C1 segment of cervical spinal cord (tissue), 14 donors: ENCODE measurements around the gene CCSAP.
"Not testable (repeated sequence)": the region's sequence is repeated elsewhere in the genome, so short reads cannot be mapped to it uniquely, and the experiment has no call there.

Experiments used
- DNase-seq, 14 donors: peaks; one replicate each; lab custom pipeline; 2025; lab: John Stamatoyannopoulos, UW

Gene CCSAP

GRCh38 chr1:229325853-229326487 lies 16.9 kb downstream of the CCSAP start:
- no peak for DNase-seq

DNA sequence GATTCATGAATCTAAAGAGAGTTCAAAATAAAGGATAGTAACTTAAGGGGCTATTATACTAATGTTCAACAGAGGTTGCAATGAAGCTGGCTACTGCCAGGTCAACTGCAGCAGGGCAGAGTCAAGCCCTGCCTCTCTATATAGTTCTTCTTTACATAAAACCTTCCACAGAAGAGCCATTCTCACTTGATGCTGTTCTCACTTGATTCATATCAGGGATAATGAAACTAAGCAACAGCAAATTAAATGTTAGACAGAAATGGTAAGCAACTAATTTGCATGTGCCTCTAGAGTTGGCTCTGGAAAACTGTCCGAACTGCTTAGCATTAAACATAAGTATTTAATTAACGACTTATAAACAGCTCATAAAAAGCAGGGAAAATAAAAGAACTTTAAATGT lies 17.4 kb downstream of the CCSAP start:
- DNase-seq: no peak

DNA sequence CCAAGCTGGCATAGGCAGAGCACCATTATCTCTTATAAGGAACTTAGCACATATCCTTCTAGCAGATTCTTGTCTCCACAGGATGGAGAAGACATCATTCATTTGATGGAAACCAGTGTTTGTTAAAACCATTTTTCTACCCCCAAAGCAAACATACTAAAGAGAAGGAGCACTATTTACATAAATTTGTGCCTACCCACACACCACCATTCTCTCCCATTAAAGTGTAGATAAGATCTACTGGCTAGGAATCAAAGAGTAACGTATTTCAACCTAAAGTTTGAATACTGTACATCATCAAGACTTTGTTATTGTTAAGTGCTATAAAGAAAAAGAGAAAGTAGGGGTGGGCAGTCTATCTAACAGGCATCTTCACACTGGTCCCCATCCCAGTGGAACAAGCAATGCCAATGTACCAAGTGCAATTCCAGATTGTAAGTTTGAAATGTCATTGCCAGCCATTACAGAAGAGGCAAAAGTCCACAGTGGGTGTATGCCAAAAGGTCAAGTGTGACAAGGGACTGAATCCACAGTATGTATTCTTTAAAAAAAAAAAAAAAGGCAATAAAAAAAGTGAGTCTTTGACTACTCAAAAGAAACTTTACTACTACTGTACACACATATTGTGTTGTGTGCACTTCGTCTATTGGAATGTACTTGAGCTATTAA lies 18.8 kb downstream of the CCSAP start:
- no peak for DNase-seq

GRCh38 chr1:229323201-229323600 lies 19.6 kb downstream of the CCSAP start:
- DNase-seq: no peak

GRCh38 chr1:229319487-229319886 lies 23.4 kb downstream of the CCSAP start:
- DNase-seq: no peak

- no peak for DNase-seq
These were observed 24.8 kb downstream of the CCSAP start for GRCh38 chr1:229318056-229318455.

- DNase-seq: no peak
These were observed 26.7 kb downstream of the CCSAP start for GRCh38 chr1:229316166-229316565.

DNA sequence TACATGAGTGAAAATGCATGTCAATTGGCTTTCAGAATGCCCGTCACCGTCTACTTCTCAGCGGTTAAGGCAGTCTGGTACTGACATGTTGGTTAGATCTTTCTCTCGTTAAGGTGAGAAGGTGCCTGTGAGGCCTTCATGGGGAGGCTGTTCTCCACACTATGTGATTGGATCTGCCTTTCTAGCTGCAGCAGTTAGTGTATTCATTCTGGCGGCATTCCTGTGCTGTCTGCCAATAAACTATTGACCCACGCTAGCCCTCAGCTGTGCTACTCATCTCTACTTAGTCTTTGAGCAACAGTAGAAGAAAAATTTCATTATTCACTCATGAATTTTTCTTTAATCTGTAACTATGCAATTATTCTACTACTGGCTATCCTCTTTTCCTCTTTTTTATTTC lies 32.0 kb downstream of the CCSAP start:
- DNase-seq: no peak

- DNase-seq: peak in 1 of 14 donors; percentile 5
These were observed 33.2 kb downstream of the CCSAP start for GRCh38 chr1:229309684-229310083.

GRCh38 chr1:229309074-229309473 lies 33.8 kb downstream of the CCSAP start:
- no peak for DNase-seq

GRCh38 chr1:229305392-229305791 lies 37.5 kb downstream of the CCSAP start:
- no peak for DNase-seq

- no peak for DNase-seq
These were observed 39.0 kb downstream of the CCSAP start for GRCh38 chr1:229303855-229304254.

GRCh38 chr1:229302740-229303139 lies 40.1 kb downstream of the CCSAP start:
- no peak for DNase-seq

GRCh38 chr1:229300099-229300757 lies 42.6 kb downstream of the CCSAP start:
- no peak for DNase-seq

DNA sequence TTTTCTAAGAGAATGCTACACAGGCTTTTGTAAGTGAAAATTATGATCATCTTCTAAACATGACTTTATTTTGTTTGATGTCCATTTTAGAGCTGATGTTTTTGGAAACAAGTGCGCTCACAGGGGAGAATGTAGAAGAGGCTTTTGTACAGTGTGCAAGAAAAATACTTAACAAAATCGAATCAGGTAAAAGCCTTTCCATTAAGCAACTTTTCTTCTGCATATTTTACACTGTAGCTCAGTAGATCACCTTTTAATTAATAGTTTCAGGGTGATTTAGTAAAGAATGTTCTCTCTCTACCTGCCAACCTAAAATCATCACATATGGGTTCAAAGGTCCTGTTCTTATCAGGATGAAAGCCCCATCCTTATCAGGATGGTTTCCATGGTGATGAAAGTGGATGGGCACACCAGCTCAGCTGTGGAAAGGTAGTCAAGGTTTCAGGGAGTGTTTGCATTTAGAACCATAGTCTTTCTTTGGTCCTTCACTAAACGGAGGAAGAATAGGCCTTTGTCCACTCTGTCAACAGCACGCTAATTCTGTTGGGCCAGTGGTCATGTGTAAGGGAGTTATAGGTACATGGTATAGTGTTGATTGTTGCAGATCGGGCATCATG lies 43.9 kb downstream of the CCSAP start:
- DNase-seq: no peak

GRCh38 chr1:229298420-229298819 lies 44.4 kb downstream of the CCSAP start:
- DNase-seq: no peak

- no peak for DNase-seq
These were observed 45.1 kb downstream of the CCSAP start for GRCh38 chr1:229297746-229298145.

DNA sequence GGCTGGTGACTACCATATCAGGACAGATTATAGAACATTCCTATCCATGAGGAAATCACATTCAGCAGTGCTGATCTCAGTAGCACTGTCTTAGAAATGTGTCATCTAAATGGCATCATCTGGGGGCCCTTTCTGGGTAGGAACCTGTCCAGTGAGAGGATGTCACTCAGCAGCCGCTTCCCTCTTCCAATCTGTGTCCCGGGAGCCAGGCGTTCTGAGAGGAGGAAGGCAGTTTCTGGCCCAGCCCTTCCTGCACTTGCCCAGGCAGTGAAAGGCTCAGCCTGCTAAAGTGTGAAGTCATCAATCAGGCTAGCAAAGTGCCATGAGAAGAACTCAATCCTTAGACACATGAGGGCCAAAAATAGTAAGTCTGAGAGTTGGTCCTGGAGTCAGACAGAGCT lies 46.3 kb downstream of the CCSAP start:
- peak in 3 of 14 donors; percentile 23 to 54 (median 28) for DNase-seq

DNA sequence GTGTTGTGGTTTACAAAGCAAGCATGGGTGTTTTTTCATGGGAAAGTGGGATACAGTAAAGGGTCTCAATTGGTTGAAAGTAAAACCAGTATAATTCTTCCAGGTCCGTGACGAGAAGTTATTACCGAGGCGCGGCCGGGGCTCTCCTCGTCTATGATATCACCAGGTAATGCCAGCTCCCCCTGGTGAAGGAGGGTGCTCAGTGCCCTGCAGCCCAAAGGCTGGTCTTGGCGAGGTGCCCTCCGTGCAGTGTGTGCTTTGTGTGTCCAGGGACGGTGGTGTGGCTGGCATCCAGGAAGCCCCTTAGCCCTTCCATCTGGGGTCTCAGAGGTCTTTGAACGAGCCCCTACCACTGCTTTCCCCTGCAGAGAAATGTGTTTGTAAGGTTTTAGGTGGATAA lies 47.1 kb downstream of the CCSAP start:
- no peak for DNase-seq

- DNase-seq: no peak
These were observed 49.2 kb downstream of the CCSAP start for GRCh38 chr1:229293528-229294204.

GRCh38 chr1:229291686-229292085 lies 51.2 kb downstream of the CCSAP start:
- DNase-seq: not testable (repeated sequence)

DNA sequence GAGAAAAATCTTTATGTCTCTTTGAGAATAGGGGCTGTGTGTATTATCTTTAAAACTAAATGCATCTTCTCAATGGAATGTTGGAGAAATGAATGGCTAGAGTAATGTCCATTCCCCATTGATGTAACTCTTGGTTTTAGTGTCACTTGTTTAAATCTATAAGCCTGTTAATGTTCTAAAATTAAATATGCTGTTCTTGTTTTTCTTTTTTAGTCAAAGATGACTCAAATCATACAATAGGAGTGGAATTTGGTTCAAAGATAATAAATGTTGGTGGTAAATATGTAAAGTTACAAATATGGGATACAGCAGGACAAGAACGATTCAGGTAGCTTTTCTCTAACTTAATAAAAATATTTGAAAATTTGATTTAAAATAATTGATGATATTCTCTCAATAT lies 54.3 kb downstream of the CCSAP start:
- DNase-seq: no peak
